Femur (tissue), 1 donor: ENCODE results near the gene ARHGAP15.

Experiments
- DNase-seq: peaks from one replicate; pipeline ENCODE4 v3.0.0-alpha.2; 2017

The ARHGAP15 gene

DNA sequence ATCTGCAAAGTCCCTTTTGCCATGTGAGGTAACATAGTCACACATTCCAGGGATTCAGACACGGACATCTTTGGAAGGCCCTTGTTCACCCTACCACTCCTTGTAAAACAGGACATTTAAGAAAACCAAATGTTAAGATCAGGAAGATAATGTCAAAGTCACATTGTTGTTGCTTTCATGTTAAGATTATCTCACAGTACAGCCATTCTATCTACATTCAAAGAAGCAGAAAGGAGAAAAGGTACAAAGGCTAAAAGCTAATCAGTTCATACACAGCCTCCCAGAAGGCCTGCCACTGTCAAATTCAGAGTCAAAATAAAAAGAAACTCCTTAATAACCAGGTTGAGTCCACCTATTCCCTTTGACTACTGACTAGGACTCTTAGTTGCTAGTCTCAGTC lies 573.7 kb downstream of the ARHGAP15 start:
- DNase-seq: no peak

DNA sequence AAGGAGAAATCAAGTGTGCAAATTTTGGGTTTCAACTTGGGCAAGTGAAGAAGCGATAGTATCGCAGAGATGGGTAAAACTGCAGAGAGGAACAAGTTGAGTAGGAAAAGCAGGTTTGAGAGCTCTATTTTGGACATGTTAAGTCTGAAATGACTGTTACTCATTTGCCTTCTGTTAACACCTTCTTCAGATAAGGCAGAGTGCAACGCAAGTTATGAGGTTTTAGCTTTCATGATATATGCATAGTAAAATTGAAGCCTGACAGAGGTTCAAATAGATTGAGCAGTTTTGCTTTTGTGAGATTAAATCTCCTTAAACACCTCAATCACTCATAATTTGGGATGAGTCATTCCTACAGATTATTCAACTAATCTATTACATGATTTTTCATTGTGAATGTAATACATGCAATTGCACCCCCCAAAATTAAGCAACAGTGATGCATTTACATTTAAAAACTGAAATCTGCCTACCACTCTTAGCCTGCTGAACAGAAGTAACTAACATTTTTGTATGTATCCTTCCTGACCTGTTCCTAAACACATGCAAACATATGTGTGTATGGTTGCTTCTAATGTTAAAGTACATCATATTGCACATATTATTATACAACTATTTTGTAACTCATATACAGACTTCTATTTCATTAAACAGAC lies 575.4 kb downstream of the ARHGAP15 start:
- DNase-seq: no peak

DNA sequence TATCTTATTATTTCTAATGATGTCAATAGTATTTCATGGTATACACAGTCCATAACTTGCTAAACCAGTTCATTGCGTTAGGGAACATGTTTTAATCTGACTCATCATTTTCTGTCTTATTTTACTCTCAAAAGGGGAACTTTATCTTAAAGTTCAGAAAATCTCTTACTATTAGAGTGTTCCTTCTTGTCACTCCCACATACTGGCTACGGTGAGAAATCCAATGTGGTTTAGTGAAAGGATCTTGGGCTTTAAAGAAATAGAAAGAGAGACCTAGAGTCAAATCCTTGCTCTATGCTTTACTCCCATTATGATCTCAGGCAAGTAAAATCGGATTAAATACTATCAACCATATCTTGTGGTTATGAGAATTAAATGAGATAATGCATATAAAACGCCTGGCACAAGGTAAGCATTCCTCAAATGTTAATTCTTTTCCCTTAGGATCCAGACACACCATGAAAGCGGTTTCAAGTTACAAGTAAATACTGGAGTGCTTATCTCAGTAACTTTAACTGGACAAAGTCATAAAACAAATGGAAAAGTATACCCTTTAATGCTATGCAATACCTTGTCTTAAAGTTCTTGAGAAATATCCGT lies 576.0 kb downstream of the ARHGAP15 start:
- DNase-seq: no peak

DNA sequence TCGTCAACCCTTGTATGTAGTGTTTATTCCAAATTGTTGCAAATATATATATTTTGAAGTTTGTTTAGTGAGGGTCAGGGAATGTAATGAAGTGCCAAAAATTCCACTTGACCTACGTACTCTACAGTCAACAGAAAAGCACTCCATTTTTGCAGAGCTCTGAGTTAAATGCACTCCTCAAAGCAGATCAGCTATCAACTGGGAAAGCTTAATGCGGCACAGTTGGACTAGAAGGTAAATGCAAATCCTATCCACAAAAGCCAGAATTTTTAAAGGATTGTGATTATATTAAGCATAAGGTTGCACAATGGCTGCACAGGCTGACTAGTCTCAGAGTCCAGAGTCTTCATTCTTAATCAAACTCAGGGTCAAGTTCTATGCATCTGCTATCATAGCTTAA lies 577.1 kb downstream of the ARHGAP15 start:
- no peak for DNase-seq

DNA sequence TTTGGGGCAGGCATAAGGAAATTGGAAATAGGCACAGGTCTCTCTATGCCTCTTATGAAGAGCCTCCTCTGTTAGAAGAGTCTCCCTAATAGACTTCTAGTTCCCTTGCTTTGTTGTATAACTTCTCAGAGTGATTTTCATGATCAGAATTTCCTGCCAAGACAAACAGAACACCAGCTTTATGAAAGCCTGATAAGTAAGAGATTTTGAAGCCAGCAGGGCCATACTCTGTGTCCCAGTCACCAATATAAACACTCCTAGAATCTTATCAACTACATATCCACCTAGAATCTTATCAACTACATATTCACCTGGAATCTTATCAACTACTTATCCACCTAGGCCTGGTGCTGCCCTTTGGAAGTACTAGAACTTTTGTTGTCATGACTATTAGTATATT lies 579.5 kb downstream of the ARHGAP15 start:
- DNase-seq: no peak

DNA sequence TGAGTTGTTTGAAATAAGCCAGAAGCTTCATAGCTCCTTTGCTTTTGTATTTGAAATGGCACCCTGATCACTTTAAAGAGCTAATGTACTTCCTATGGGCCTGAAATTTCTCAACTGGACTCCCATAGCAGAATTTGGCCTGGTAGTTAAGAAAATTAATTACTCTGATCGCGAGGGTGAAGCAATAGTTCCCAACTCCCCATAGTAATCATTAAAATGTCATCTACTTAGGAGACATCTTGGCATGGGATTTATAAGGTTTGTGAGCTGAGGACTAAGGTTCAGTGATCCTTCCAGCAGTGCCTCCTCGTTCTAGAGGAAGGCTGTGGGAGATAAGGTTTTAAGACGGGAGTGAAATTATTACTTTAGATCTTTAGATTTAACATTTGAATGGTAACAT lies 581.0 kb downstream of the ARHGAP15 start:
- no peak for DNase-seq

DNA sequence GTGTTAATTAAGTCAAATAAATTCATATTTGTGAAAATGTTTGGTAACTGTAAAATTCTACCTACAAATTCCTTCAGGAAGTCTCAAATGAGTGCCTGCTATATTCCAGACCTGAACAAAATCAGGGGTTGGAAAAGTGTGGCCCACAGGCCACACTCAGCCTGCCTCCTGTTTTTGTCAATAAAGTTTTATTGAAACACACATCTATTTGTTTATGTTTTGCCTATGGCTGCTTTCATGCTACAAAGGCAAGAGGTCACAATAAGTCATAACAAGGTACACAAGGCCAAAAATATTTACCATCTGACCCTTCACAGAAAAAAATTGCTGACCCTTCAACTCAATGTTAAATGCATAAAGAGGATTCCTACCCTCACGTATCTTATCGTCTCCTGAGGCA lies 581.7 kb downstream of the ARHGAP15 start:
- DNase-seq: no peak

DNA sequence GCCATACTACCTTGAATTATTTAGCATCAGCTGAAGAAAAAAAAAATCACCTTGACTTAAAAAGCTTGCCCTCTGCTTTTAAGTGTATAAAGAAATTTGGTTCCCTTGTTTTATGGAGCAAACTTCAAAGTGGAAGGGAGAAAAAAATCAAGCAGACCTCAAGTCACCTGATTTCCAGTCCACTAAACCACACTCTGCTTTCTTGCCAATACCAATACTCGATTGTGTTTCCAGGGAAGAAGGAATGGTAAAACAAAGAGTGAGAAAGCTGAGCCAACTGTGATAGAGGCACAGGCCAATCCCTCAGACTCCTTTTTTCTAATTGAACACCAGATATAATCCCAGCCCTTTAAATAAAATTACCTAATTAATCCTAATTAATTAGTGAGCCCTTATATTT lies 587.3 kb downstream of the ARHGAP15 start:
- DNase-seq: no peak

DNA sequence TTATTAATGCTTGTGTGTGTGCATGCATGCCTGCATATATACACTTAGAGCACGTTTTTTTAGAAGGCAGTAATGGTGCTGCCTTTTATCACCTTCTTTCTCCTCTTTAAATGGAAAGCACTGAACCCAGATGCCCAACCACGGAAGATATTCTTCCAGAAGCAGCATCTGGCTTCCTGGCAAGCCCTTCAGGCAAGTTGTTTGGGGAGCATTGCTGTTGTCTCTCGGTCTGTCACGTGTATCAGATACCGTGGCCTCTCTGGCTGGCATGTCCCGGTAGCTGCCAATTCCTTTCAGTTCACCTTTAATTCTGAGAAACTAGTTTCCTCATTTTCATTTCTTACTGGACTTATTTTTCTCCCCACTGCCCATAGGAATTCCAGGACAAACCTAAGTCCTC lies 587.8 kb downstream of the ARHGAP15 start:
- DNase-seq: peak; percentile 23

DNA sequence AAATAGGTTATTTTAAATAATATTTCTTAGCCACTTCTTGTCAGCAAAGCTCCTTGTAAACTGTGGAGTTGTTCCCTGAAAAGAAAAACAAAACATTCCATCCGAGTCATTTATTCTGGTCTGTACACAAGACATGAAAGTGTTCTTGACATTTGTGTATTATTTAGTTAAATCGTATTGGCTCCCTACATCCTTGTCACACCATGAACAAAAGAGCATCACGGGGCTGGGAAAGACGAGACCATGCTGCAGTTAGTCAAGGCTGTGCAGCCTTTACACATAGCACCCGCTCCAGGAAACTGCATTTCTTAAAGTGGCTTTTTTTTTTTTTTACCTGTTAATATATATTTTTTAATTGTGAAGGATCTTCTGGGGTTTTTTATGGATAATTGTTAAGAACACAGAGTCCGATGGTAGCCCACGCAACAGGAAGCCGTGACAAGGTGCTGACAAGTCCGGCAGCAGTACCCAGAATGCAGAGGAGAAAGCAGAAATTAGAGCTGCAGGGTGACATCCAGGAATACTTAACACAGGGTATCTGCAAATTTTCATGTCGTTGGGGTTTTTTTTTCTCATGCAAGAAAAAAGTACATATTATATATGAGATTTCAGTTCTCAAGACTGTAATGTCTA lies 588.4 kb downstream of the ARHGAP15 start:
- no peak for DNase-seq

DNA sequence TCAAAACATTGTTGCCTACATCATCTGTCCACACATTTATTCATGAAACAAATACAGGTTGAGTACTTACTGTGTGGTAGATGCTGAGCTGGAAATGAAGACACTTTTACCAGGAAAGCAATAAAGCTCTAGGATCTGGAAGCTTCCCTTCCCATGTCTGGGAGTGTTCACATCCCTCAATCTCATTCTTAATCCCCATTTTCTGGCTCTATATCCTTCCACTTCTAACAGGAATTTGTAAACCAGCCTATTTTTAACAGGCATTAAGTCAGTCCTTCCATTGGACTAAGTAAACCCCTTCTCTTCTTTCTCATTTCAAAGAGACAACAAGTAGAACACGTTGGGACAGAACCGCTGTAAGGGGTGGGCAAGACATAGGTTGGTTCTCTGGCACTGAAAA lies 589.5 kb downstream of the ARHGAP15 start:
- DNase-seq: no peak

DNA sequence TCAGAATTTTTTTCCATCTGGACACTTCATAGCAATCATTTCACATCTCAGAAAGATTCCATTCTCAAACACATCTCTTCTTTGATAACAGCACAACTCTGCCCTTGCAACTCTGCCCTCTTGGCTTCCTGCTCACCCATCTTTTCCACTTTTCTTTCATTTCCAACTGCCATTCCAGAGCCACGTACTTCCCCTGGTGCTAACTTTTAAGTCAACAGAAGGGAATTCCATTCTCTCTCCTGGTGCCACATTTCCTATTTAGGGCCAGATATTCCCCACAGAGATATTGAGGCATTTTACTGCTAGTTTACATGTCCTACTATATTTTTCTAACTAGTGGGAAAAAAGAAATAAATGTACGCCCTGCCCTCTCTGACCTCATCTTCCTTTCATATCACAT lies 590.2 kb downstream of the ARHGAP15 start:
- no peak for DNase-seq

DNA sequence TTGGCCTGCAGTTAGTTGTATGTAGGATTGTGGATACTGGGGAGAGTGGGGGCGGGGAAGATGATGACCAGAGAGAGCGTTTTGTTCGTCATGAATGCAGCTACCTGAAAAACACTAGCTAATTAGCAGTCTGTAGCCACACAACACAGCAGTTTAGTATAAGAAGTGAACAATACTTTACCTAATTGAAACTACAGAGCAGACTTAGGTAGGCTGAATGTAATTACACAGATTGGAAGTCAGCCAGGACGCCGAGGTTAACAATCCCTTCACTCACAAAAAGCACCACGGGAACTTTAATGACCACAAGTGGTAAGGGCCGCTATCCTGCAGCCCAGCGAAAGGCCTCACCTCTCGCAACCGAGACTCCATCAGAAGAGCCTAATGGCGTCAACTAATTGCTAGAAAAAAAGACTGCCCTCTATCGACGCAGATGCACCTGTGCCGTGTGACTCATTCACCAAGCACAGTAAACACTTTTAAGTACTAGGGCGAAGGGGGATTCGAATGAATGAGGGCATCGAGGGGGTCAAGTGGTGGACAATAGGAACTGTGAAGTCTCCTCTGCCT lies 591.0 kb downstream of the ARHGAP15 start:
- DNase-seq: no peak

DNA sequence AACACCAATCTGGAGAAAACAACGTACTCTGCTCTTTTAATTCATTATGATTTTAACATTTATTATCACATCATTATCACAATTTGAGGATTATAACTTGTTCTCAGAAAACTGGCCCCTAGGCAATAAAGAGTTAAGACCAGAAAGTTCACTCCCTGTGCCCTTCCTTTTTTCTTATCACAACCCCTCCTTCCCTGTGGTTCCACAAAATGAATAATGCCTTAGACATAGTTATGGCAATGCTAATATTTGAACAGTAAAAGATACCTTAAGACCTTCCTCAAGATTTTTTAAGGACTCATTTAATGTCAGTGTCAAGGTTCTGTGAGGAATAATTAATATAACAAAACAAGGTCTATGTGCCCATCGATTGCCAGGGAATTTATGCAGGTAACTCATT lies 596.2 kb downstream of the ARHGAP15 start:
- DNase-seq: no peak

DNA sequence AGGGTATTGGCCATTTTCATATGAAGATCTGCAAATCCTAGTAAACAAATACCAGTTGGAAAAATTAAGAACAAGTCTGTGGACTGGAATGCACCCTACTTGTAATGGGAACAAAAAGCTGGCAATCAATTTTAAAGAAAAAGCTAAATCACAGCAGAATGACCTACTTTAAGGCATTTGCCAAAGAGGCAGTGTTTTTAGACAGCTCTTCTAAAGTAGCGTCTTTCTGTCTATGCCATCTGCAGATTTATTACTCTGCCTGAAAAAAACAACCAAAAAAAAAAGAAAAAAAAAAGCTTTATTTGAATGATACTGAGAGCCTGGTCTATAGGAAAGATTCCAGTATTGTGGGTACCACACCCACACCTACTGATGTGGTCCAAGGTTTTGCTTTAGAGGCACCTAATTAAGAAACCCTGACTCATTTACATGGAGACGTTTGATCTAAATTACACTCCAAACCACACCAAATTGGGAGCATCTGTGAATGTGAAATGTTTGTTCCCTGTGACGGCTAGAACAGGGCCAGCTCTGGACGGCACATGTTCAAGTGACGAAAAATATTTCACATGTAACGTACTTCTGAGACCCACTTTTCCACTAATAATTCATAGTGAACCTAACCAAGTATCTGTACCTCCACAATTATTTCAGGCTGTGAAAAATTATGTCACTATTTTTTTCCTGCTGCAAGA lies 597.1 kb downstream of the ARHGAP15 start:
- no peak for DNase-seq

DNA sequence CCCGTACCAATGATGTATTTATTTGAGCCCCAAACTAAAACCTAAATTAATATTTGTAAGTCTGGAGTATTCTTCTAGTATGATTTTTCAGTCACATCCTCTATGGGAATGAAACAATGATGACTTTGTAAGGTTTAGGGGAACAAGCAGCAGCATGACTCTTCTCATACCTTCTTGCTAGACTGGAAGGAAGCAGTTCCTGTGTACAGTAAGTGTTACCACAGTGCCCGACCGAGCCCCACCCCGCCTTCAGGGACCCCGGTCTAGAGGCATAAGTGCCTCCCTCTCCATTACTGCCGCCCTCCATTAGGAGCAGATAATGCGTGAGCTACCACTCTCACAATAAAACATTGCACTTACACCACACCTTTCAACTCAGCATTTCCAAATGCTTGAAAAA lies 599.3 kb downstream of the ARHGAP15 start:
- DNase-seq: no peak

DNA sequence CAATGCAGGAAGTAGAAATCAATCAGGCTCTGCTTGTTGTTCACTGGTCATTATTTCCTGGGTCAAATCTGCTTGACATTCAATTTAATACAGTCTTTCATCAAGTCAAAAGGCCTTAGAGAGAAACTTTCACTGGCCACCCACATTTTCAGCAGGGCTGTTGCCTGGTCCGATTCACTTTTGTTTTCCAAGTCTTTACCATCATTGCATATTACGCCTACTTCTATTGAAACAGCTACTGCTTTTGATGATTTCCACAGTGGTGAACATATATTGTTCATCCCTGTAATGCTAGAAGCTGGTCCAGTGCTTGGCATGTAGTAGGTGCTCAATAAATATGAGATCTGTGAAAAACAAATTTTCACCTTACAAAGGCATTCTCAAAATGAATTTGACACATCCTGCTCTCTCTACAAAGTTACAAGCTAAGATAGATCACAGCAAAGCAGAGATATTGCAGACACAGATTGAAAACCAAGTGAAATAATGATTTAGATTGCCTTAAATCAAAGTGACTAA lies 600.1 kb downstream of the ARHGAP15 start:
- no peak for DNase-seq

DNA sequence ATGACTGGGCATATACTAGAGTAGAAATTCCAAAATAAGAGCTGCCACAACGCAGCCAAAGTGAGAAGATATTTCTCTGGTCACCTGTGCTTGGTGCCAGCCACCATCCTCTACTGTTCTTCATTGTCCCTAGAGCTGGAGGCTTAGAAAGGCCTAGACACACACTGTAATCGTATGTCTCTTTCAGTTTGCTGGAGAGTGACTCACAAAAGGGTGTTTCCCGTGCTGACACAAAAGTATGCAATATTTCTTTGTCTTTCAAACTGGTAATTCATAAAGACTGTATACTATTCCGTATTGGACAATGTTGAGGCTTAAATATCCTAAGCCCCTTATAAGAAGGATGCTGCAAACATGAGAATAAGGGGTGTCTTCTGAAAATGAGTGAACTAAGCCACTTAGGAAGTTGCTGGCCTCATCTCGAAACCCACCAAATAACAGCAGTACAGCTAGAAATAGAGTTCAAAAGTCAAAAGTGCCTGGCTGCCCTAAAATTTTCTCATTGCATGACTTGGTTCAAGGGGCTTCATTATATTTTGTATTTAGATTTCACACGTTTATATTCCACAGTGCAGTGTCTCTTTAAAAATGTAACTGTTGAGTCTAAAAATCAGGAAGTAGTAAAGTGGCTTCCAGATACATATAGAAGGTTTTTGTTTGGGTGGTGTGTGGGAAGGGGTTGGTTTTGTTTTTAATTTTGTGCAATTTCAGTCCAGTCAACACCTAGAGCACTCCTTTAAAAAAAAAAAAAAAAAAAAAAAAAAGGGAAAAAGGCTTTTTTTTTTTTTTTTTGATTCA lies 601.1 kb downstream of the ARHGAP15 start:
- DNase-seq: no peak

DNA sequence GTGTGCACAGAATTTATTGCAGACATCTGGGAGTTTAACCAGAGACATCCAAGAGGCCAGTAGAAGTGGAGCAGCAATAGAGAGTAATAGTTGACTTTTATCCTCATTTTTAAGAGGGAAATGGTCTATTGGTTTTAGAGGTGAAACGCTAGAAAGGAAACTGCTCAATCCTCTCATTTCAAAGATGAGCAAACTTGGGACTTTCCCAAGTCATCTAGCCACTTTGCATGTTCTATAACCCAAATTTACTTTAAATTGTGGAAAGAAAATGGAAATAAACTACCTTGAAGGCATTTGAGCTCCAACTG lies 601.7 kb downstream of the ARHGAP15 start:
- DNase-seq: no peak

DNA sequence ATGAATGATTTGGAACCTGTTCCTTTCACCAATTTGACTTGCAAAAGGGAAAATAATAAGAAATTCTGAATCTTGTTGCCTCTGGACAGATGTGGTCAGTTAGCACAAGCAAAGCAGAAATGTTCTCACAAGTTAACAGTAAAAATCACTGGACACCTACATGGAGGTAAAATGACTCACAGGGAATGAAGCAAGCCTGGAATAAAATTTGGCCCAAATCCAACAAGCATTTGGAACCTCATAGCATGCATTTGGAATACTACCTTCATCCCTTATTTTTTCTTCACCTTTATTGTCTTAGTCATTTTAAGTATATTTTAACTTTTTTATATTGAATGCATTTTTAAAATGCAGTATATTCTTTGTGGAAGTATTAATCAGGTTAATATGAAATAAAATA lies 602.9 kb downstream of the ARHGAP15 start:
- DNase-seq: no peak

DNA sequence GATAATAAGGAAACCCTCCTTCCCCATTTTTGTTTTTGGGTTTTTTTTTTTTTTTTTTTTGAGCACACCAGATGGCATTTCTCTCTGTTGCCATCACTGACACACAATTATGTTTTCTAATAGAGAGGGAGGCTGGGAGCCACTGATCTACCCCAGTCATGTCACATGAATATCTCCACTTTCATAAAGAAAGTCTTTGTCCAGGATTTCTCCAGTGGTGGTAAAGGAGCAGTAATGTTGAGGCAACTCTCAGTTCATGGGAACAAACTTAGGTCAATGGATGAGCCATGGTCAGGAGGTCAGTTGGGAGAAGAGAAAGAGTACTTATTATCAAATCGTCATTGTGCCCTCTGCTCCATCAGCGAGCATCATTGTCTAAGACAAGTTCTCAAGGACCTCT lies 603.7 kb downstream of the ARHGAP15 start:
- DNase-seq: no peak

DNA sequence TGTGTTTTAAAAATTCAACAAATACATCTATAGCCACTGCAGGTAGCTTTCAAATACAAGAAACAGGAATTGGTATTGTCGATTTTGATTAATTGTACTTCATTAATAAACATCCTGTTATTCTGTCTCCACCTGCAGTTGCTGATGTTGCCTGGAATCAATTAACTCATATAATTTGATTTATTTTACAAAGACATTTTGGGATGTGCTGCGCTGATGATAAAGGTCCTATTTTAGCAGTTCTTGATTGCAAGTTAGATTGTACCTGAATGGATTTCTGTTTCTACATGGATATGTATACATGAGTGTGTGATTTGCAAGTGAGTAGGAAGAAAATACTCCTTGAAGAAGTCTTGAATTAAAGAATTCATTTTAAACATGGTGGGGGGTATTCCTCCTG lies 605.3 kb downstream of the ARHGAP15 start:
- DNase-seq: no peak

DNA sequence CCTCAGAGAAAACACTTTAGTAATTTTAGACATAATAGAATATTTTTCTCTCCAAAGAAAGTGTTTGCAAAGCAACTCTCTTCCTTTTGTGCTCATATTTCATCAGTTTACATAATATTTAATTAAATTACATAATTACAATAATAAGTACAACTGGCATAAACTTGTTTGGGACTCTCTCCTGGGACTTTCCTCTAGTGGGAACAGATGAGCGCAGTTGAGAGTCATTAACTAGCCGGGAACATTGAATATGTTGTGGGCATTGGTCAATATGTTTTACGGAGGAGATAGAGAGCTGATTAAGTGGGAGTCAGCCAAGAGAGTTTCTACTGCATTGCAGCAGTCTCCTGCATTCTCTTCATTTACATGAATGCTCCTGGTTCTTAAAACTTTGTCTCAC lies 607.7 kb downstream of the ARHGAP15 start:
- DNase-seq: no peak
